GM19025 (cell line): Measurements from ENCODE around the gene GRM3.

Source experiments
- ATAC-seq: cut with Tn5 transposase; IDR thresholded peaks from one replicate; pipeline ENCODE4 v1.9.1; 2021; ENCODE audit warnings: mild to moderate bottlenecking, low read depth, moderate library complexity; ENCODE audit not compliant: unreplicated experiment

The GRM3 gene

GRCh38 chr7:86689363-86689762 lies 45.7 kb downstream of the GRM3 start:
- no peak for ATAC-seq

DNA sequence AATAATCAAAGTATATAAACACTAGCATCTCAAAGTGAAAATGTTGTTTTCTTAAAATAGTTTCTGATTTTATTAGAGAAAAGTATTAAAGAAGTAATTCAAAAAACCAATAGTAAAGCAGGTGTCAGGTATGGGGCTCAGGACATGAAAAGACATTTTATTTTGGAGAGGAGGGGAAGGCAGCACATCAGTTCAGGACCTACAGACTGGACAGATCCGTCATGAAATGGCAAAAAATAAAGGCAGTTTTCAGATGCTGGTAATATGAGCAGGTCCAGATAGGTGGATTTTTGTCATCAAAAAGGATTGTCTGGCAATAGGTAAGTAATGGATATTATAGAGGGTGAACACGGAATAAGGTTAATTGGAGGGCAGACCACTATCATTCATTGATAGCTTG lies 49.0 kb downstream of the GRM3 start:
- ATAC-seq: no peak

GRCh38 chr7:86706406-86706805 lies 62.7 kb downstream of the GRM3 start:
- no peak for ATAC-seq

- no peak for ATAC-seq
These were observed 64.4 kb downstream of the GRM3 start for GRCh38 chr7:86708031-86708680.

DNA sequence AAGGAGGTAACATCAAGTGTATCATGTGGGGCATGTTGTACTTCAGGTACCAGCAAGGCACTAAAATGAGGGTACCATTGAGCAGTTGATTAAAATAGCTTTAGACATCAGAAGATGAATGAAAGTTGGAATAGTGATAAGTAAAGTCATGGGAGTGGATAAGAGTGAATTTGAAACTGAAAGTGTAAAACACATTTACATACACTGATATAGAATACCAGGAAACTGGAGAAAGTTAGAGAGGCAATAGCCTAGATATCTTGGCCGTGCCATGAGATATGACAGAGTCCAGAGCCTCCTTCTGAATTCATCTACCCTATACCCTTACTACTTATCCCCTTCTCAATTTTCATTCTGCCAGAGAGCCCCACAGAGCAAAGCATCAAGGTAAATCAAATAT lies 76.6 kb downstream of the GRM3 start:
- ATAC-seq: no peak

DNA sequence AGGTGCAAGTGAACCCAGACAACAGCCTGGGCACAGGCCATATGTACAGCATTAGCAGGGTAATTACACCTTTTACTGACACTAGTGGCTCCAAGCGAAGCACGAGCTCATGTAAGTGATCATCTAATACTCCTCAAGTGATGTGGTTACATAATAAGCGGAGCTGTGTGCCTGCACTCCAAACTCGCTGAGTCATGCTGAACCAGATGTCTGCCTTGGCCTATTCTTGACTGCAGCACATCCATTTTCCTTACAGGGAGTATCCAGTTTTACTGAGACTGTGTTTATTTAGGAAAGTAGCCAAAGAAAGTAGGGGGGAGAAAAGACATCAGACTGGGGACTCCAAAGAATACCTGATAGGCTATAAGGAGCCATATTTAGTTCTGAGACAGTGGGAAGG lies 90.1 kb downstream of the GRM3 start:
- ATAC-seq: no peak

GRCh38 chr7:86745013-86745745 lies 101.5 kb downstream of the GRM3 start:
- ATAC-seq: no peak

DNA sequence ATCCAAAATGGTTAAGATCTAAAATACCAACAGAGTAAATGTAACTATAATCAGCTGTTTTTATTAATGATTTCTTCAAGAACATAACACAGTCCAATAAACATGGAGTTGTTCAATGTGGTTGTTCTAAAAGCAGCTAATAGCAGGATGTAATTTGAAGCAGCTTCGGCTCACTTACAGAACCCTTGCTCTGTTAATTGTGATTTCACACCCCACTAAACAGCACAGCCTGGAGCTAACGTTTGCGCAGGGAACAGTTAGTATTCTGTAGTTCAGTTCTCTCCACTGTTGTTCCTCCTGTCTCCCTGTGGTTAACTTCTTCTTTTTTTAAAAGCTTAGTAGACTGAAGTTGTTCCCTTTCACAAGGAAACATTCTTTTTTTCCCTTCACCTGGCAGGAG lies 104.0 kb downstream of the GRM3 start:
- ATAC-seq: no peak

GRCh38 chr7:86748201-86748600 lies 104.5 kb downstream of the GRM3 start:
- ATAC-seq: no peak

- no peak for ATAC-seq
These were observed 105.4 kb downstream of the GRM3 start for GRCh38 chr7:86748843-86749719.

DNA sequence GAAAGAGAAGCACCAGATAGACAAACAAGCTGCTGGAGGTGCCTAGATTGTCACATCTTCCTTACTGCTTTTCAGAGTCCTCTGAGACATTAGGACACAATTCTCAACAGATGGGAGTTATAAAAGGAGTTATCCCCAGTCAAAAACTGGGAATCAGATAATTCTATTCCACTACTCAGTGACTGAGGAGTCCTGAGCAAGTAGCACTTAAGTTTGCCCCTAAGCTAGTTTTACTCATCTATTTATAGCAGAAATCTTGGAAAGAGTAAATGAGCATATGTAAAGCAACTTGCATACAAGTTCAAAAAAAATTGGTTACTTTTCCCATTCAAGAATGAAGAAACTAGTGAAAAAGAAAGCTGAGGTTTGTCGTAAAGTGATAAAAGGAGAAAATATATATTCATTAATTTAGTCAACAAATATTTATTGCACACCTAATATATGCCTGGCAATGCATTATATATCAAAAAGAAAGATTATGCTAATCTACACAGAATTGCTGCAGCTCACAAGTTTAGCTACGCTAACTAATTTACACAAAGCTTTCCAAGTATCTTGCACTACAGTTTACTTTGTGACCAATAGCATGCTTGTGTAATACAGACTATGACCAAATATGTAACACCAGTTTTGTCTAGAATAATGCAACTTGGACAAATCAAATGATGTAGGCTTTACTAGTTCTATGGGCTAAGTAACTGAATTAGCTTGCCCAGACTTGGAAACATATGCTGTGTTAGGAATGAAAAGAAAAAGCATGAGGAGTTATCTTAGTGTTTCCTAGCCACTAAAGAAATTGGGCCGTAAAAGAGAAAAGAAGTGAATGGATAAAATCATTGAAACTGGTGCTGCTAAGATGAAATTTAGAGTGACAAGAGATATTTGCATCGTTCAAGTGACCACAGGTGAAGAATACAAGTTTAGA lies 106.3 kb downstream of the GRM3 start:
- ATAC-seq: no peak

DNA sequence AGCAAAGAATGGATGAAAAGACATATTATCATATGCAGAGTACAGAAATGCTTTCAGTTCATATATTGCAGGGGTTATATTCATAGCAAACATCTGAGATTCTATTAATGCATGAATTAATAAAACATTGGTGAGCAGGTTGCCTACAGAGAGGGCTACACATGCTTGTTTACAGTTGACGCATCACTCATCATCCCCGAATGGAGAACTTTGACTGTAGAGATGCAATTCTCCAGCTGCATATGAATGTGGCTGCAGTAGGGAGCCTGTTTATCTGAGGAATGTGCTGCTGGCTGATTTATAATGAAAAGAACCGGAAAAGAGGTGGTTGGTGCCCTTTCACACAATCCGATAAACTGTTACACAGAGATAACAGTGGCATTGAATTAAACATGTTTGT lies 116.5 kb downstream of the GRM3 start:
- no peak for ATAC-seq

GRCh38 chr7:86762129-86762528 lies 118.4 kb downstream of the GRM3 start:
- no peak for ATAC-seq

DNA sequence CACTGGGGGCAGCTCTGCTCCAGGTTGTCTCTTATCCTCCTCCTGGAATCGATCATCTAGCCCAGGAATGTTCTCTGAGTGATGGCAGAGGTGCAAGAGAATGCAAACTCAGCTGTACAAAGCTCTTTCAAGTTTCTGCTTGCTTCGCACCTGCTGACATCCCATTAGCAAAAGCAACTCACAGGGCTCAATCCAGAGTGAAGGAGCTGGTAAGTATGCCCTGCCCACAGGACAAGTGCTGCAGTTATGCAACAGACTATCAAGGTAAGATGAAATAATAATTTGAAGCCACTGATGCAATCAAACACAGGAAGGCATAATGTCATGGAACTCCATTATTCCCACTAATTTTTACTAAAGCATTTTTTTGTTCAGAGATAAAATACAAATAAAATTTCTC lies 122.2 kb downstream of the GRM3 start:
- ATAC-seq: no peak

DNA sequence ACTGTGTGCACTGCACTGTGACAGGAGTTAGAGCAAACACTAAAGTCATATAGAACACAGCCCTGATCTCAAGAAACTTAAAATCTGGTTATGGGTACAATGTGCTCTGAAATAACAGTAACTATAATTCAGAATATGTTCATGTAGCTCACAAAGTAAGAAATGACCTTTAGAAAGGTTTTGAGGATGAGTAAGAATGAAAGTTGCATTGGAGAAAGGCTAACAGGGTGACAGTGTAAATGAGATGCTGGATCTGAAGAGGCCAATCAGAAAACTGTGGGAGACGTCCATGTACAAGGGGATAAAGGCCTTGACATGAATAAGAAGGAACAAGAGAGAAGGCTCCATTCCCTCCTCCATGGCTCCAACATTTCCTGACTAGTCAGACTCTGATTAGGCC lies 124.7 kb downstream of the GRM3 start:
- ATAC-seq: no peak

GRCh38 chr7:86768967-86769760 lies 125.5 kb downstream of the GRM3 start:
- no peak for ATAC-seq

DNA sequence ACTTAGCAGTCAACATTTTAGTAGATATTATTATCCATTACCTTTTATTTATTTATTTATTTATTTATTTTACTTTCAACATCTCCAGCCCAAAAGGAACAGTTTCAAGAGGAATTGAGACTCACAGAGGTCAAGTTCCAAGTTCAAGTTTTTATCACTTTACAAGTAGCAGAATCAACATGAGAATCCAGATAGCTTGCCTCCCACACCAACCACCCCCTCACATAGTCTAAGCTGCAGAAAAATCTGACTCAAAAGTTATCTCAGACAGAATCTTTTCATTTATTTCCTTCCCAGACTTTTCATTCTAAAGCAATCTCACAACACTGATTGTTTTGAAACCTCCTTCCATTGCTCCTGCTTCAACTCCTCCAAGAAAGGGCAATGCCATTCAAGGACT lies 129.6 kb downstream of the GRM3 start:
- ATAC-seq: no peak

- no peak for ATAC-seq
These were observed 131.5 kb downstream of the GRM3 start for GRCh38 chr7:86775203-86775602.

DNA sequence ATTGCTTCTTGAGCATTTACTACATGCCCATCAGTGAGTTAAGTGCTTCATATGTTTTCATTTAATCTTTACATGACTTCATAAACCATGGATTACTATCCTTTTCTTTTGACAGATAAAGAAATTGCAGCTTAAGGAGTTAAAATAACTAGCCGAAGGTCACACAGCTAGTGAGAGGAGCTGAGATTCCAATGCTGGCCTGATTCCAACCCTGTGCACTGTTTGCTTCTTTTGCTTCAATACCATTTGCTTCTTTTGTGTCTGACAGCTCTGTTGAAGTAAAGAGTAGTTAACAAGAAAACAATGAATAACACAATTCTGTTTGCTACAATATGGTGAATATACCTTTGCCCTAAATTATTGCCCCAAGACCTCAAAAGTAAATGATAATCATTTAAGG lies 132.4 kb downstream of the GRM3 start:
- ATAC-seq: no peak

DNA sequence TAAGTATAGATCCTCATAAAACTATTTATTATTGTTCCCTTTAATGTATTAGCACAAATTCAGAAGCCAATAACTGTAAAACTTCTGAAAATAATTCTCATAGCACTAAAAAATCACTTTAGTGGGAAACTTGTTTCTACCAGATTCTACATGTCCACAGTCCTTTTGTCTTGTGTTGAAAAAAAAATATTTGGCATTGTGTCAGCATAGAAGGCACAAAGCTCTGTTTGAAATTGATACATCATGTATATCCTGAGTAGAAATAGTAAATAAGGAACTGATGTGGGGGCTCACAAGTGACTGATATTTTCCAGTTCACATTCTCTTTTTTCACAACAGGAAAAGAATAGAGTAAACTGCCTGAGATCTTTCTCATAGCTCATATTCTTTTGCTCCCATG lies 134.6 kb downstream of the GRM3 start:
- ATAC-seq: no peak
